Skeletal muscle cell (primary cell): ENCODE data around the gene FAM89B.
"Not testable (repeated sequence)": the region's sequence is repeated elsewhere in the genome, so short reads cannot be mapped to it uniquely, and the experiment has no call there.

Experiments
- DNase-seq: peaks from one replicate; pipeline ENCODE4 v3.0.0-alpha.2; 2010; ENCODE audit warnings: low read depth
- H3K4me3 ChIP-seq: 2 replicates; pipeline ENCODE4 v1.5.1; 2011; ENCODE audit warnings: low read depth, mild to moderate bottlenecking, control low read depth, low read length, moderate library complexity

The FAM89B gene

GRCh38 chr11:65554842-65555430, 17.4 kb upstream of the FAM89B start:
- no peak for DNase-seq
- H3K4me3 ChIP-seq = no peak overlapping the region

GRCh38 chr11:65555693-65556231, 16.6 kb upstream of the FAM89B start:
- H3K4me3 ChIP-seq = peak overlapping the region; percentile 5
- DNase-seq = peak; percentile 63

GRCh38 chr11:65556470-65557279, 15.7 kb upstream of the FAM89B start:
- DNase-seq = no peak
- H3K4me3 ChIP-seq = peak overlapping the region; percentile 60

- DNase-seq = no peak
Observed at GRCh38 chr11:65557280-65558001, 14.9 kb upstream of the FAM89B start.

GRCh38 chr11:65558002-65558929, 14.1 kb upstream of the FAM89B start, which contains the start of gene LTBP3:
Gene LTBP3, minus strand, starts transcription at chr11:65558359. Its CDS starts 400 bp downstream, at chr11:65557959.
- no peak for DNase-seq
- peak within 1 kb of the TSS; percentile 60 for H3K4me3 ChIP-seq

More at GRCh38 chr11:65557280-65558001, 14.9 kb upstream of the FAM89B start:
- H3K4me3 ChIP-seq = peak overlapping the region; percentile 60

- DNase-seq = no peak
- peak overlapping the region; percentile 60 for H3K4me3 ChIP-seq
Observed at GRCh38 chr11:65558930-65559509, 13.3 kb upstream of the FAM89B start.

- H3K4me3 ChIP-seq = no peak overlapping the region
- no peak for DNase-seq
Observed at GRCh38 chr11:65559535-65559934, 12.8 kb upstream of the FAM89B start.

GRCh38 chr11:65559951-65560537, 12.3 kb upstream of the FAM89B start:
- H3K4me3 ChIP-seq = no peak overlapping the region
- DNase-seq = no peak

GRCh38 chr11:65560555-65561418, 11.6 kb upstream of the FAM89B start:
- H3K4me3 ChIP-seq = no peak overlapping the region

GRCh38 chr11:65562020-65562419, 10.3 kb upstream of the FAM89B start:
- no peak for DNase-seq
- H3K4me3 ChIP-seq = no peak overlapping the region

More at GRCh38 chr11:65560555-65561418, 11.6 kb upstream of the FAM89B start:
- DNase-seq = no peak

- no peak overlapping the region for H3K4me3 ChIP-seq
- DNase-seq = no peak
Observed at GRCh38 chr11:65562788-65563187, 9.6 kb upstream of the FAM89B start.

- H3K4me3 ChIP-seq = no peak overlapping the region
- DNase-seq = no peak
Observed at GRCh38 chr11:65563601-65564000, 8.7 kb upstream of the FAM89B start.

GRCh38 chr11:65564879-65565559, 7.3 kb upstream of the FAM89B start:
- DNase-seq, H3K4me3 ChIP-seq: not testable (repeated sequence)

GRCh38 chr11:65565624-65566453, 6.5 kb upstream of the FAM89B start:
- DNase-seq = no peak
- H3K4me3 ChIP-seq = no peak overlapping the region

- DNase-seq = no peak
- peak overlapping the region; percentile 96 for H3K4me3 ChIP-seq
Observed at GRCh38 chr11:65569164-65569972, 3.0 kb upstream of the FAM89B start.
